ENCODE results near the gene FXYD5.

- TF ChIP-seq, protein P1, sequence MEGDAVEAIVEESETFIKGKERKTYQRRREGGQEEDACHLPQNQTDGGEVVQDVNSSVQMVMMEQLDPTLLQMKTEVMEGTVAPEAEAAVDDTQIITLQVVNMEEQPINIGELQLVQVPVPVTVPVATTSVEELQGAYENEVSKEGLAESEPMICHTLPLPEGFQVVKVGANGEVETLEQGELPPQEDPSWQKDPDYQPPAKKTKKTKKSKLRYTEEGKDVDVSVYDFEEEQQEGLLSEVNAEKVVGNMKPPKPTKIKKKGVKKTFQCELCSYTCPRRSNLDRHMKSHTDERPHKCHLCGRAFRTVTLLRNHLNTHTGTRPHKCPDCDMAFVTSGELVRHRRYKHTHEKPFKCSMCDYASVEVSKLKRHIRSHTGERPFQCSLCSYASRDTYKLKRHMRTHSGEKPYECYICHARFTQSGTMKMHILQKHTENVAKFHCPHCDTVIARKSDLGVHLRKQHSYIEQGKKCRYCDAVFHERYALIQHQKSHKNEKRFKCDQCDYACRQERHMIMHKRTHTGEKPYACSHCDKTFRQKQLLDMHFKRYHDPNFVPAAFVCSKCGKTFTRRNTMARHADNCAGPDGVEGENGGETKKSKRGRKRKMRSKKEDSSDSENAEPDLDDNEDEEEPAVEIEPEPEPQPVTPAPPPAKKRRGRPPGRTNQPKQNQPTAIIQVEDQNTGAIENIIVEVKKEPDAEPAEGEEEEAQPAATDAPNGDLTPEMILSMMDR (IDR thresholded peaks at IDR 0.05 in 4 of 5, conservative IDR thresholded peaks at IDR 0.05 in 1 of 5), result no peak
- no peak for TF ChIP-seq POLR2A (IDR thresholded peaks at IDR 0.05)
These were observed 62.5 kb downstream of the FXYD5 start for GRCh38 chr19:35216833-35217648.
